ENCODE data around the gene RAET1L.

Gene RAET1L

DNA sequence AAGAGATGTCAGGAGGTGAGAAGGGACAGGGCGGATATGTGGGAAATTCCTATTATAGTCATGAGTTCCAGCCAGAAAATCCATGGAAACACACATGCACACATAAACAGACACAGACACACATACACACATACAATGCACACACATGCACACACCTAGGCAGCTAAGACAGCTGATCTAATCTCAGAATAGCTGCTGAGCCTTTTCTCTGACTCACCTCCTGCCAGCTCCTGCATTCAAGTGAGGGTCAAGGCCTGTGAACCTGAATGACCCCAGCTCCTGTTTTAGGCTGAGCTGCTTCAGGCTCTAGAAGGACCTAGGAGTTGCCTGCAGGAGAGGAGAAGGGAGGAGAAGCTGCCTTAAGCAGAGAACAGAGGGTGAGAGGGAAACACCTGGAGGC is 21.6 kb upstream of the RAET1L start:
- no peak overlapping the region for H3K4me3 ChIP-seq (ENCODE audit: low read depth, low read length)
- TF ChIP-seq, protein P1, sequence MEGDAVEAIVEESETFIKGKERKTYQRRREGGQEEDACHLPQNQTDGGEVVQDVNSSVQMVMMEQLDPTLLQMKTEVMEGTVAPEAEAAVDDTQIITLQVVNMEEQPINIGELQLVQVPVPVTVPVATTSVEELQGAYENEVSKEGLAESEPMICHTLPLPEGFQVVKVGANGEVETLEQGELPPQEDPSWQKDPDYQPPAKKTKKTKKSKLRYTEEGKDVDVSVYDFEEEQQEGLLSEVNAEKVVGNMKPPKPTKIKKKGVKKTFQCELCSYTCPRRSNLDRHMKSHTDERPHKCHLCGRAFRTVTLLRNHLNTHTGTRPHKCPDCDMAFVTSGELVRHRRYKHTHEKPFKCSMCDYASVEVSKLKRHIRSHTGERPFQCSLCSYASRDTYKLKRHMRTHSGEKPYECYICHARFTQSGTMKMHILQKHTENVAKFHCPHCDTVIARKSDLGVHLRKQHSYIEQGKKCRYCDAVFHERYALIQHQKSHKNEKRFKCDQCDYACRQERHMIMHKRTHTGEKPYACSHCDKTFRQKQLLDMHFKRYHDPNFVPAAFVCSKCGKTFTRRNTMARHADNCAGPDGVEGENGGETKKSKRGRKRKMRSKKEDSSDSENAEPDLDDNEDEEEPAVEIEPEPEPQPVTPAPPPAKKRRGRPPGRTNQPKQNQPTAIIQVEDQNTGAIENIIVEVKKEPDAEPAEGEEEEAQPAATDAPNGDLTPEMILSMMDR (IDR thresholded peaks at IDR 0.05; ENCODE audit: low read depth, low read length, missing control alignments), result no peak
- DNase-seq (ENCODE audit: low read depth), result no peak

DNA sequence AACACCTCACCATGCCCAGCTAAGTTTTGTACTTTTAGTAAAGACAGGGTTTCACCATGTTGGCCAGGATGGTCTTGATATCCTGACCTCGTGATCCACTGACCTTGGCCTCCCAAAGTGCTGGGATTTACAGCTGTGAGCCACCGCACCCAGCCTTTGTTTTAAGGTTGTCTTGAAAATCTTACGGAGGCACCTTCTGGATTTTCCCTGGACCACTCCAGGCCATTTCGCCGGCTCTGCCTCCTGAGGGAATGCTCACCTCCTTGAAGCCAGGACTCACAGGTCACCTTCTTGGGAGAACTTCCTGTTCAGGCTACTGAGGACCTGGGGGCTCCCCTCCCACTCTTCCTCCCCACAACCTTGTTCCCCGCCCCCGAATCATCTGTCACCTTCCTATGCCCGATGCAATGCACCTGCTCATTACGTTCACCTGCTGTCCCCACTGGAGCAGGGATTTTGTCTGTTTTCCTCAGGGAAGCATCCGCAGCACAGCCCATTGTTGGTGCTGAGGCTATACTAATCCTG is 19.4 kb upstream of the RAET1L start:
- DNase-seq (ENCODE audit: low read depth), result no peak
- no peak overlapping the region for H3K4me3 ChIP-seq (ENCODE audit: low read depth, low read length)
- TF ChIP-seq, protein P1 (IDR thresholded peaks at IDR 0.05; ENCODE audit: low read depth, low read length, missing control alignments), result no peak

DNA sequence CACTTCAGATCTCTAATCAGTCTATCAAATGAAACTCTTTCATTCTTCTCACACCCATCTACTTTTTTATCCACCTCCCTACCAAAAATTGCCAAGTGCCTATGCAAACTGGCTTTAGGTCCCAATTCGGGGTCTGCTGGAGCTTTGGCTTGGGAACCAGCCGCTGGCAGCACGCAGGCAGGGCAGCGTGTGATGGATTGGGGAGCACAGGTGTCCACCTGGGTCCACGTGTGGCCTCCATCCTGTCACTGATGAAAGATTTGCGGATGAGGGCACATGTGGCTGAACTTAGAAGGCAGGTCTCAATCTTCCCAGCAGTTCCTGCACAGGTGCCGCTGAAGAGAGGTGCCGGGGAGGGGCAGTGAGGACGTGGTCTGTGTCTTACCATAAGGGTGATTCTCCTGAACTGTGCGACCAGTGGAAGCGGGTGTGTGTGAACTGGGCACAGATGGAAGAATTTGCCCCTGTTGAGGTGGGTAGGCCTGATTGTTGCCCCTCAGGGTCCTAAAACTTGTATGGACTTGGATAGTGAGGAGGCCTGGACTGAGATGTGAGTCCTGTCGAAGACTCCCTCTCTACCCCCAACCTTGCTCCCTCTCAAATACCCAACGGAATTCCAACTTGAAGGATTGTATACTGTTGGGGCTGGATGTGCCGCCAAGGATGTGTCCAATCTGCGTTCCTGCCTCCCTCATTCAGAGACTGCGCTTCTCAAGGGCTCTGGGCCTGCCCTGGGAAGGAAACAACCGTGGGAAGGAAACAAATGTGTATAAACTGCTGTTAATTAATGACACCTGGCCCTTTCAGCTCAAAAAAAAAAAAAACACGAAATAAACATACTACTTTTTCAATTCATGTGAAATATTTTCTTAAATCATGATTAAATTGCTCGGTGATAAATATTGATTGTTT is 18.4 kb upstream of the RAET1L start:
- DNase-seq (ENCODE audit: low read depth), result no peak
- TF ChIP-seq, protein P1 (IDR thresholded peaks at IDR 0.05; ENCODE audit: low read depth, low read length, missing control alignments), result no peak
- no peak overlapping the region for H3K4me3 ChIP-seq (ENCODE audit: low read depth, low read length)

DNA sequence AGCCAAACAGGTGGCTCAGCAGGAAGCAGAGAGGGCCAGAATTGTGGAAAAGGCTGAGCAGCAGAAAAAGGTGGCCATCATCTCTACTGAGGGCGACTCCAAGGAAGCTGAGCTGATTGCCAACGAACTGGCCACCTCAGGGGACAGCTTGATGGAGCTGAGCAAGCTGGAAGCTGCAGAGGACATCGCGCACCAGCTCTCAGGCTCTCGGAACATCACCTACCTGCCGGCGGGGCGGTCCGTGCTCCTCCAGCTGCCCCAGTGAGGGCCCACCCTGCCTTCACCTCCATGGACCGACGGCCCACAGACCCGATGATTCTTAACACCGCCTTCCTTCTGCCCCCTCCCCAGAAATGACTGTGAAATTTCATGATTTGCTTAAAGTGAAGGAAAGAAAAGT is 17.8 kb upstream of the RAET1L start:
- H3K4me3 ChIP-seq (ENCODE audit: low read depth, low read length), result no peak overlapping the region
- no peak for DNase-seq (ENCODE audit: low read depth)
- TF ChIP-seq, protein P1 (IDR thresholded peaks at IDR 0.05; ENCODE audit: low read depth, low read length, missing control alignments), result no peak

DNA sequence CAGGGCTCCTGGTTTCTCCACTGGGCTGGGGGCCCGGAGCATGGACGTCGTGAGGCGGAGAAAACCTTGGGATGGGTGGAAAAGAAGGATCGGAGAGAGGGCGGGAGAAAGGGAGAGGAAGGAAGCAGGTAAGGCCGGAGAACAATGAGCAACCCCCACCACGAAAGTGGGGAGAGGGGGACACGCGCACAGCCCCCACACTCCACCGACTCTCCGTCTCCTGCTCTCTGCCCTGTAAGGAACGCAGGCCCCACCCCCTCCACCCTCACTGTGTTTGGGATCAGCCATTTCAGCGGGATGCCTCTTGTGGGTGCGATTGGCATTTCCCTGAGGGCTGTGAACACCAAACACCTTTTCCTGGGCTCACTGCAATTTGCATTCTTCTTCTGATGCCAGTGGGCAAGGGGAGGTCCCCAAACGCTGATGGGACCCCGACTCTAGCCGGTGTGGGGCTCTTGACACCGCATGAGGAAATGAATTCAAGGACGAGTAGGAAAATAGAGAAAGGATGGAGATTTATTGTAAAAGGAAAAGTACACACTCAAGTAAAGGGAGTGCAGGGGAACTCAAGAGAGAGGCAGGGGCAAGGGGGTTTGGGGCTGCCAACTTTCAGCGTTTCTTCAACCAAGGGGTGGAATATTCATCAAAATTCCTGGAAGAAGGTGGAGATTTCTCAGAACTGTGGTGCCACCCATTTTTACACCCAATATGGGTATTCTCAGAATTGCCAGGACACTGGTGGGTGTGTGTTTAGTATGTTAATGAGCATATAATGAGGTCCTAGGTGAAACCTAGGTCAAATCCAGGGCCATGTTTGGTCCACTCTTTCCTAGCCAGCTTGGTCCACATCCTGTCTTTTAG is 13.1 kb upstream of the RAET1L start:
- H3K4me3 ChIP-seq (ENCODE audit: low read depth, low read length), result no peak overlapping the region
- TF ChIP-seq, protein P1 (IDR thresholded peaks at IDR 0.05; ENCODE audit: low read depth, low read length, missing control alignments), result no peak

DNA sequence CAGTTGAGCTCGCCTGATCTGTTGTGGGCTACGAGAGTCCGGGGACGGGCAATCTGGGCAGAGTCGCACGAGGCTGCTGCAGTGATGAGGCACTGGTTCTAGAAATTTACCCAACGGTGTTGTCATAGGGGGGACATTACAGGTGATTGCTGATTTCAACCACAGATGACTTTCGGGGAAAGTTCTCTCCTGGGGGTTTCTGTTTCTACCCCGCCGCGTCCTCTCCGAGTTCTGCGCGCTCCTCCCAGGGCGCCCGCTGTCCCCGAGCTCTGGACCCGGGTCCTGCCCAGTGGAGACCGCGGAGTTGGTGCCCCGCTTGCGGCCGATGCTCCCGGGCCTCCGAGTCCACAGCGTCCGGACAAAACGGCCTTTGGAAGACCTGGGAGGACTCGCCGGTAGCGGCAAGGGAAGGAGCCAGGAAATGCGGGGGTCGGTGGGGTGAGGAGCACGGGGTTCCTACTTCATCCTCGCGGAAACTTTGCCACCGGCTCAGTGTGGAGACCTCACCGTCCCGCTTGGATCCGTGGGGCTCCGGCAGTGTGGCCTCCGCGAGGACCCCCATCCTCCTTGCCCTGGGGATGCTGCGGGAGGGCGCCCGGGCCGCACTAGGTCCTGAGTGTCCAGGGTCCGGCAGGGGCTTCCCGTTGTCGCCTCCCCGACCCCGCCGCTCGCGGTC is 12.3 kb upstream of the RAET1L start:
- no peak for DNase-seq (ENCODE audit: low read depth)
- no peak overlapping the region for H3K4me3 ChIP-seq (ENCODE audit: low read depth, low read length)
- TF ChIP-seq, protein P1 (IDR thresholded peaks at IDR 0.05; ENCODE audit: low read depth, low read length, missing control alignments), result no peak

More for the DNA sequence above, 13.1 kb upstream of the RAET1L start:
- DNase-seq (ENCODE audit: low read depth), result no peak

Measured in GM12864 (cell line).